H9 (cell line): ENCODE data around the gene MTARC2. TPM values are rescaled to one million over a fixed set of nuclear protein-coding genes. Genes with fewer than 3 reads are reported as not detected.

Experiments
- DNase-seq: peaks from one replicate; pipeline ENCODE4 v3.0.0-alpha.2; 2017
- H2AFZ ChIP-seq: one replicate; pipeline ENCODE4 v1.6.1; 2013; ENCODE audit warnings: mild to moderate bottlenecking, low read length, control low read depth, moderate library complexity
- H2AK5ac ChIP-seq: 2 replicates; pipeline ENCODE4 v1.6.1; 2013; ENCODE audit warnings: low read length, control low read depth, mixed read lengths; ENCODE audit not compliant: insufficient read length
- H2BK120ac ChIP-seq: one replicate; pipeline ENCODE4 v1.6.1; 2013; ENCODE audit warnings: low read depth, mild to moderate bottlenecking, low read length, control low read depth, inconsistent platforms; ENCODE audit not compliant: poor library complexity, severe bottlenecking
- H2BK12ac ChIP-seq: 2 replicates; pipeline ENCODE4 v1.6.1; 2013; ENCODE audit warnings: low read length, control low read depth, mixed read lengths, low read depth; ENCODE audit not compliant: insufficient read length
- H2BK15ac ChIP-seq: 2 replicates; pipeline ENCODE4 v1.6.1; 2013; ENCODE audit warnings: low read depth, low read length, control low read depth
- H2BK20ac ChIP-seq: one replicate; pipeline ENCODE4 v1.6.1; 2013; ENCODE audit warnings: low read depth, mild to moderate bottlenecking, low read length, control low read depth, inconsistent platforms; ENCODE audit not compliant: poor library complexity, severe bottlenecking
- H2BK5ac ChIP-seq: 2 replicates; pipeline ENCODE4 v1.6.1; 2013; ENCODE audit warnings: low read length, control low read depth, mixed read lengths; ENCODE audit not compliant: insufficient read length
- H3K14ac ChIP-seq: 2 replicates; pipeline ENCODE4 v1.6.1; 2013; ENCODE audit warnings: low read length, control low read depth; ENCODE audit not compliant: insufficient read depth
- H3K18ac ChIP-seq: 2 replicates; pipeline ENCODE4 v1.6.1; 2013; ENCODE audit warnings: low read depth, mild to moderate bottlenecking, mixed read lengths, low read length, control low read depth; ENCODE audit not compliant: insufficient read length
- H3K23ac ChIP-seq: 2 replicates; pipeline ENCODE4 v1.6.1; 2013; ENCODE audit warnings: low read length, control low read depth, mixed read lengths, low read depth; ENCODE audit not compliant: insufficient read length
- H3K23me2 ChIP-seq: 2 replicates; pipeline ENCODE4 v1.6.1; 2013; ENCODE audit warnings: low read depth, mild to moderate bottlenecking, mixed read lengths, low read length, control low read depth; ENCODE audit not compliant: insufficient read length, poor library complexity, severe bottlenecking
- H3K27ac ChIP-seq: 2 replicates; pipeline ENCODE4 v1.5.1; 2013; ENCODE audit warnings: low read length, control low read depth, mixed read lengths, low read depth; ENCODE audit not compliant: insufficient read length
- H3K27me3 ChIP-seq: 2 replicates; pipeline ENCODE4 v1.6.1; 2013; ENCODE audit warnings: low read length, control low read depth, inconsistent platforms; ENCODE audit not compliant: insufficient read depth
- H3K4ac ChIP-seq: 2 replicates; pipeline ENCODE4 v1.6.1; 2013; ENCODE audit warnings: low read depth, mild to moderate bottlenecking, control low read depth, inconsistent platforms, low read length, moderate library complexity
- H3K4me1 ChIP-seq: 2 replicates; pipeline ENCODE4 v1.6.1; 2013; ENCODE audit warnings: low read length, control low read depth, inconsistent platforms; ENCODE audit not compliant: insufficient read depth
- H3K4me2 ChIP-seq: 2 replicates; pipeline ENCODE4 v1.6.1; 2013; ENCODE audit warnings: low read length, control low read depth, mixed read lengths; ENCODE audit not compliant: insufficient read length, insufficient read depth
- H3K56ac ChIP-seq: 2 replicates; pipeline ENCODE4 v1.6.1; 2013; ENCODE audit warnings: low read depth, mild to moderate bottlenecking, mixed read lengths, low read length, control low read depth; ENCODE audit not compliant: insufficient read length
- H3K79me1 ChIP-seq: 2 replicates; pipeline ENCODE4 v1.6.1; 2013; ENCODE audit warnings: low read depth, mild to moderate bottlenecking, moderate library complexity, low read length, control low read depth, inconsistent platforms; ENCODE audit not compliant: insufficient read depth, poor library complexity, severe bottlenecking
- H3K79me2 ChIP-seq: 2 replicates; pipeline ENCODE4 v1.6.1; 2013; ENCODE audit warnings: low read length, control low read depth, inconsistent platforms; ENCODE audit not compliant: insufficient read depth
- H3K9ac ChIP-seq: 2 replicates; pipeline ENCODE4 v1.6.1; 2013; ENCODE audit warnings: low read length, control low read depth, mixed read lengths; ENCODE audit not compliant: insufficient read length; ENCODE audit errors: extremely low read depth
- H3K9me3 ChIP-seq: one replicate; pipeline ENCODE4 v1.6.1; 2013; ENCODE audit warnings: low read depth, low read length, inconsistent platforms; ENCODE audit not compliant: control insufficient read depth
- H3T11ph ChIP-seq: one replicate; pipeline ENCODE4 v1.6.1; 2013; ENCODE audit warnings: mild to moderate bottlenecking, low read length, control low read depth, inconsistent platforms
- H4K20me1 ChIP-seq: one replicate; pipeline ENCODE4 v1.6.1; 2013; ENCODE audit not compliant: control insufficient read depth, insufficient read length, insufficient read depth
- H4K5ac ChIP-seq: 2 replicates; pipeline ENCODE4 v1.6.1; 2013; ENCODE audit warnings: low read depth, mild to moderate bottlenecking, mixed read lengths, low read length, control low read depth; ENCODE audit not compliant: insufficient read length
- H4K8ac ChIP-seq: replicated peaks from 2 replicates; pipeline ENCODE4 v1.6.1; 2013; ENCODE audit warnings: low read length, control low read depth, mixed read lengths, low read depth; ENCODE audit not compliant: insufficient read length
- H4K91ac ChIP-seq: 2 replicates; pipeline ENCODE4 v1.6.1; 2013; ENCODE audit warnings: low read depth, mild to moderate bottlenecking, moderate library complexity, mixed read lengths, low read length, control low read depth; ENCODE audit not compliant: insufficient read length
- H3K27ac Mint-ChIP-seq, 3 experiments: 2 replicates in 2 of 3; 3 replicates in 1 of 3; pipeline ENCODE4 v1.8.0; 2020 to 2021; ENCODE audit warnings: mixed read lengths in 3 of 3, mild to moderate bottlenecking in 1 of 3, moderate library complexity in 1 of 3
- H3K27me3 Mint-ChIP-seq: 2 replicates; pipeline ENCODE4 v1.8.0; 2021; ENCODE audit warnings: low read depth, mild to moderate bottlenecking, moderate library complexity, mixed read lengths
- H3K36me3 Mint-ChIP-seq, 3 experiments: 2 replicates in 2 of 3; 3 replicates in 1 of 3; pipeline ENCODE4 v1.8.0; 2020 to 2021; ENCODE audit warnings: low read depth in 3 of 3, mixed read lengths in 3 of 3; ENCODE audit not compliant: insufficient read depth in 1 of 3
- H3K4me1 Mint-ChIP-seq, 2 experiments: 2 replicates each; pipeline ENCODE4 v1.8.0; 2020; ENCODE audit warnings: mixed read lengths in 2 of 2
- H3K4me3 Mint-ChIP-seq, 2 experiments: 2 replicates in 1 of 2; 3 replicates in 1 of 2; pipeline ENCODE4 v1.8.0; 2020 to 2021; ENCODE audit warnings: mild to moderate bottlenecking in 2 of 2, mixed read lengths in 2 of 2, moderate library complexity in 1 of 2
- H3K9me3 Mint-ChIP-seq, 2 experiments: 2 replicates in 1 of 2; 3 replicates in 1 of 2; pipeline ENCODE4 v1.8.0; 2020; ENCODE audit warnings: mild to moderate bottlenecking in 2 of 2, mixed read lengths in 2 of 2, moderate library complexity in 1 of 2
- WGBS: extraction: QIAGEN DNeasy Blood & Tissue Kit; methylation state at CpG from one replicate; pipeline ENCODE4 v1.1.7; 2013; ENCODE audit warnings: missing lambda C conversion rate, low lambda C conversion rate, mixed read lengths; ENCODE audit not compliant: insufficient read length; ENCODE audit errors: extremely low coverage; 5-methylcytosine and 5-hydroxymethylcytosine counted together
- total RNA-seq: library from RNA; stranded (reverse); gene quantifications from 2 replicates; pipeline ENCODE4 v1.2.1, GENCODE V29; 2021
- TF ChIP-seq, protein P1 (sequence below): fragments of 200-600 bp; sonication (generic); conservative IDR thresholded peaks from 3 replicates; pipeline ENCODE4 v1.8.0; 2021; ENCODE audit warnings: antibody characterized with exemption, mild to moderate bottlenecking

Gene MTARC2
- total RNA-seq, 1 experiment from 2014 or later = 7.7 TPM

DNA sequence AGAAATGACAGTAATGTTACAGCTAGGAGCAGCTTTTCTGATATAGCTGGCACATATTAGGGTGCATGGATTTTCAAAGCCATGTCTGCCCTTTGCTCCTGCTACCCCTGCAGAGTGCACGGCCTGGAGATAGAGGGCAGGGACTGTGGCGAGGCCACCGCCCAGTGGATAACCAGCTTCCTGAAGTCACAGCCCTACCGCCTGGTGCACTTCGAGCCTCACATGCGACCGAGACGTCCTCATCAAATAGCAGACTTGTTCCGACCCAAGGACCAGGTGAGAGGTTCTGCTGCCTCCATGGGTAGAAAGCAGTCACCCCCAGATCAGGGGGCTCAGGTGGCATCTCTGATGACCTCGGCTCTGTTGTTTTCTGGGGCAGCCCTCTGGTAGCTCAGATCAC, 48.4 kb downstream of the MTARC2 start:
- no peak overlapping the region for H3K56ac ChIP-seq
- H3K4me1 ChIP-seq = no peaks in the 10 kb centered on the region
- H3K23ac ChIP-seq = no peak overlapping the region
- no peak overlapping the region for H3K9ac ChIP-seq
- no peaks in the 10 kb centered on the region for H3K9me3 ChIP-seq
- no peak overlapping the region for H2AFZ ChIP-seq
- H3K79me2 ChIP-seq = no peaks in the 10 kb centered on the region
- no peak overlapping the region for H4K8ac ChIP-seq
- no peak overlapping the region for H3K14ac ChIP-seq
- no peak overlapping the region for H4K91ac ChIP-seq
- no peak for DNase-seq
- Mint-ChIP-seq H3K36me3 (peaks cover 4 to 40% (median 25%) of the 10 kb centered on the region in 3 experiments; a peak in 6 of 7 replicates), H3K9me3 (no peaks in the 10 kb centered on the region), H3K4me3 (no peak overlapping the region), H3K4me1 (no peaks in the 10 kb centered on the region), H3K27ac (no peak overlapping the region), H3K27me3 (no peaks in the 10 kb centered on the region)
- no peaks in the 10 kb centered on the region for H4K20me1 ChIP-seq
- H3T11ph ChIP-seq = no peak overlapping the region
- no peak overlapping the region for H2BK5ac ChIP-seq
- H3K23me2 ChIP-seq = no peaks in the 10 kb centered on the region
- no peak overlapping the region for H2BK20ac ChIP-seq
- no peak overlapping the region for H2BK12ac ChIP-seq
- H4K5ac ChIP-seq = no peak overlapping the region
- no peak overlapping the region for H3K18ac ChIP-seq
- H3K27me3 ChIP-seq = no peaks in the 10 kb centered on the region
- TF ChIP-seq, protein P1, sequence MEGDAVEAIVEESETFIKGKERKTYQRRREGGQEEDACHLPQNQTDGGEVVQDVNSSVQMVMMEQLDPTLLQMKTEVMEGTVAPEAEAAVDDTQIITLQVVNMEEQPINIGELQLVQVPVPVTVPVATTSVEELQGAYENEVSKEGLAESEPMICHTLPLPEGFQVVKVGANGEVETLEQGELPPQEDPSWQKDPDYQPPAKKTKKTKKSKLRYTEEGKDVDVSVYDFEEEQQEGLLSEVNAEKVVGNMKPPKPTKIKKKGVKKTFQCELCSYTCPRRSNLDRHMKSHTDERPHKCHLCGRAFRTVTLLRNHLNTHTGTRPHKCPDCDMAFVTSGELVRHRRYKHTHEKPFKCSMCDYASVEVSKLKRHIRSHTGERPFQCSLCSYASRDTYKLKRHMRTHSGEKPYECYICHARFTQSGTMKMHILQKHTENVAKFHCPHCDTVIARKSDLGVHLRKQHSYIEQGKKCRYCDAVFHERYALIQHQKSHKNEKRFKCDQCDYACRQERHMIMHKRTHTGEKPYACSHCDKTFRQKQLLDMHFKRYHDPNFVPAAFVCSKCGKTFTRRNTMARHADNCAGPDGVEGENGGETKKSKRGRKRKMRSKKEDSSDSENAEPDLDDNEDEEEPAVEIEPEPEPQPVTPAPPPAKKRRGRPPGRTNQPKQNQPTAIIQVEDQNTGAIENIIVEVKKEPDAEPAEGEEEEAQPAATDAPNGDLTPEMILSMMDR = no peak
- H3K4me2 ChIP-seq = no peak overlapping the region
- no peak overlapping the region for H2AK5ac ChIP-seq
- WGBS = no CpG with 5 or more reads among the region's 10 CpGs
- no peak overlapping the region for H3K27ac ChIP-seq
- H2BK120ac ChIP-seq = no peak overlapping the region
- no peak overlapping the region for H3K4ac ChIP-seq
- H3K79me1 ChIP-seq = no peaks in the 10 kb centered on the region
- no peak overlapping the region for H2BK15ac ChIP-seq
